K562 (cell line): ENCODE measurements around the gene DOK1. TPM values are rescaled to one million over a fixed set of nuclear protein-coding genes. Genes with fewer than 3 reads are reported as not detected.

Experiments
- ATF1 ChIP-seq, 2 experiments: fragments of 450-650 bp in 1 of 2; IDR thresholded peaks; 2 replicates each; pipeline ENCODE4 v1.6.1; 2016; ENCODE audit warnings: missing compliant biosample characterization in 1 of 2, missing genetic modification characterization in 1 of 2
- CEBPB ChIP-seq: fragments of 450-650 bp; IDR thresholded peaks from 2 replicates; pipeline ENCODE4 v1.6.1; 2016; ENCODE audit warnings: missing genetic modification characterization, missing compliant biosample characterization
- FOSL1 ChIP-seq: fragments of 200-800 bp; sonication (Bioruptor generic); conservative IDR thresholded peaks from 2 replicates; pipeline ENCODE4 v1.6.1; 2016; ENCODE audit warnings: missing genetic modification characterization, missing compliant biosample characterization
- ILF3 ChIP-seq: fragments of 450-650 bp; IDR thresholded peaks from 2 replicates; pipeline ENCODE4 v1.6.1; 2018; ENCODE audit warnings: antibody characterized with exemption, mild to moderate bottlenecking, moderate library complexity, borderline replicate concordance
- JUN ChIP-seq, 2 experiments: sonication (generic) in 1 of 2; formaldehyde crosslinking in 1 of 2; IDR thresholded peaks; 2 replicates each; pipeline versions ENCODE4 v1.6.1 to v1.8.0; 2012 to 2022; ENCODE audit warnings: borderline replicate concordance in 2 of 2, mild to moderate bottlenecking in 2 of 2, improper control_type of control experiment in 1 of 2, low read depth in 1 of 2, low read length in 1 of 2, missing genetic modification reagents in 1 of 2
- JUND ChIP-seq, 2 experiments: IDR thresholded peaks; 2 replicates in 1 of 2; 3 replicates in 1 of 2; pipeline ENCODE4 v1.6.1; 2011; ENCODE audit warnings: borderline replicate concordance in 2 of 2, low read depth in 2 of 2, low read length in 2 of 2, improper control_type of control experiment in 1 of 2, missing biosample characterization in 1 of 2, missing genetic modification characterization in 1 of 2, missing genetic modification reagents in 1 of 2
- MAZ ChIP-seq, 2 experiments: fragments of 450-650 bp in 1 of 2; sonication (generic) in 1 of 2; formaldehyde crosslinking; IDR thresholded peaks in 1 of 2; conservative IDR thresholded peaks in 1 of 2; 2 replicates each; pipeline versions ENCODE4 v1.4.0 to v1.5.0; 2020; ENCODE audit warnings: mild to moderate bottlenecking in 1 of 2, missing genetic modification reagents in 1 of 2
- MEIS2 ChIP-seq: fragments of 450-650 bp; IDR thresholded peaks from 2 replicates; pipeline ENCODE4 v1.6.1; 2014; ENCODE audit warnings: mild to moderate bottlenecking; ENCODE audit not compliant: partially characterized antibody
- MTA1 ChIP-seq: fragments of 450-650 bp; IDR thresholded peaks from 2 replicates; pipeline ENCODE4 v1.6.1; 2017; ENCODE audit warnings: borderline replicate concordance
- NCOA4 ChIP-seq: fragments of 450-650 bp; IDR thresholded peaks from 2 replicates; pipeline ENCODE4 v1.6.1; 2018; ENCODE audit warnings: mild to moderate bottlenecking; ENCODE audit not compliant: partially characterized antibody
- NELFE ChIP-seq: IDR thresholded peaks from 2 replicates; pipeline ENCODE4 v1.6.1; 2011; ENCODE audit warnings: mild to moderate bottlenecking; ENCODE audit not compliant: insufficient read depth, insufficient read length
- PHF20 ChIP-seq: fragments of 450-650 bp; IDR thresholded peaks from 2 replicates; pipeline ENCODE4 v1.6.1; 2018; ENCODE audit not compliant: partially characterized antibody
- RCOR1 ChIP-seq, 2 experiments: IDR thresholded peaks; 2 replicates each; pipeline ENCODE4 v1.6.1; 2012; ENCODE audit warnings: low read depth in 2 of 2, low read length in 2 of 2, borderline replicate concordance in 1 of 2, improper control_type of control experiment in 1 of 2
- TAF15 ChIP-seq: fragments of 200-400 bp; formaldehyde crosslinking; IDR thresholded peaks from 2 replicates; pipeline ENCODE4 v1.6.1; 2017; ENCODE audit warnings: mild to moderate bottlenecking, low read depth, low read length, moderate library complexity
- TEAD4 ChIP-seq, 2 experiments: sonication (generic) in 1 of 2; formaldehyde crosslinking in 1 of 2; IDR thresholded peaks; 2 replicates each; pipeline versions ENCODE4 v1.6.1 to v1.8.0; 2012 to 2022; ENCODE audit warnings: borderline replicate concordance in 1 of 2, inconsistent platforms in 1 of 2, low read length in 1 of 2, mild to moderate bottlenecking in 1 of 2, missing genetic modification reagents in 1 of 2
- polyA plus RNA-seq, 8 experiments: library from polyadenylated mRNA; depleted of rRNA in 4 of 8; stranded (reverse) in 5 of 8; unstranded in 3 of 8; fragments of >200 nt; fragmentation: Nextera tagmentation in 2 of 8; fragmentation: Illumina TruSeq in 1 of 8; extraction: Ambion mirVana in 2 of 8; extraction: Trizol in 1 of 8; gene quantifications; 2 replicates each; pipeline versions ENCODE4 v1.2.1 to v1.2.3, GENCODE V29; 2011 to 2014; ENCODE audit warnings: inconsistent platforms in 1 of 8, missing spikeins in 1 of 8
- total RNA-seq, 7 experiments: library from RNA; depleted of rRNA in 6 of 7; stranded (reverse); fragments of >200 nt in 6 of 7; fragmentation: Illumina TruSeq in 2 of 7; extraction: Trizol in 2 of 7; gene quantifications; 2 replicates each; pipeline versions ENCODE4 v1.2.1 to v1.2.3, GENCODE V29; 2011 to 2021; ENCODE audit warnings: low replicate concordance in 1 of 7
- TF ChIP-seq, protein P1 (sequence below): fragments of 450-650 bp; conservative IDR thresholded peaks from 2 replicates; pipeline ENCODE4 v1.6.1; 2016; ENCODE audit warnings: missing genetic modification characterization, low read depth, mild to moderate bottlenecking, control low read depth, missing compliant biosample characterization
- TF ChIP-seq, protein P2 (sequence below): fragments of 450-650 bp; IDR thresholded peaks from 2 replicates; pipeline ENCODE4 v1.6.1; 2018; ENCODE audit not compliant: partially characterized antibody
- TF ChIP-seq, protein P3 (sequence below), 2 experiments: fragments of 450-650 bp in 1 of 2; sonication (generic) in 1 of 2; formaldehyde crosslinking in 1 of 2; IDR thresholded peaks in 1 of 2; conservative IDR thresholded peaks in 1 of 2; 2 replicates each; pipeline versions ENCODE4 v1.6.1 to v1.8.1; 2016 to 2023; ENCODE audit warnings: mild to moderate bottlenecking in 2 of 2, moderate library complexity in 2 of 2, inconsistent platforms in 1 of 2, missing genetic modification reagents in 1 of 2

DOK1 gene
- total and polyA plus RNA-seq, 9 of the 15 experiments (the other 6 are each of a cell fraction or from before 2014, with no cell fraction given) = 0.59 to 36.4 (median 16.1) TPM

DNA sequence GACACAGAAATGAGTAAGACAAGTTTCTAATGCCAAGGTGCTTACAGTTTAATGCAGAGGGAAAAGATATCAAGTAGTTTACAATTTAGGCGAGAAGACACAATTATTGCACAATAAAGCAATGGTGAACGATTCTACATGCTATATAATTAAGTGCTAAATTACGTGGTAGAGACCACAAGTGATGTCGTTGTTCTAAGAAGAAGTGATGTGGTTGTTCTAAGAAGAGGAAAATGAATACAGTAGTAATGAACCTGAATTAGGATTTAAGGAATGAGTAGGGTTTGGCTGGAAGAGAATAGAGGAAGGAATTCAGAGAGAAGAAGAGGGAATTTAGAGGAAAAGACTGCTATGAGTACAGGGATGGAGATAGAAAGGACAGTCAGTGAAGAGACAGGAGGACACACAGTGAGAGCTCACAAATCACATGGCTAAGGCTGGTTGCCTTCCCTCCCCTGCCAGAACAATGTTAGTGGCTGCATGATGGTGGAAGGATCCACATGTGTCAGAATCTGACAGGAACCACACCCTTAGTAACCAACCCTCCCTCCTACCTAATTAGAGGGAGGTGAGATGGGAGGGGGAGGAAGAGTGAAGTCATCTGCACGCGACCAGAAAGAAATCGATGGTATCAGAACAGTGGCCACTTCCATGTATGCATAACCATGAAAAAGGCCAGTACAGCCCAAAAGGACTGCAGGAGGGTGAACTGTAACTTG is 48.9 kb downstream of the DOK1 start (continued):
- TF ChIP-seq NELFE (no peak), FOSL1 (tag) (peak; percentile 46), ATF1 (CRISPR knock-in tag; IDR thresholded peaks at IDR 0.05) (peak; percentile 63; the same call in 1 of the 2 replicates), ATF1 (tag; IDR thresholded peaks at IDR 0.05) (peak; percentile 90), JUN (IDR thresholded peaks at IDR 0.05; ENCODE audit: borderline replicate concordance, low read depth, low read length) (0 out of 2 replicates have a peak, but pooled peaks have one; percentile 44), JUN (CRISPR knock-in tag; IDR thresholded peaks at IDR 0.05; ENCODE audit: borderline replicate concordance) (no peak), CEBPB (tag) (peak; percentile 89), MAZ (CRISPR knock-in tag; conservative IDR thresholded peaks at IDR 0.05 in 1 of 2, IDR thresholded peaks at IDR 0.05 in 1 of 2) (peak; percentile 57; a peak in 2 of 4 replicates), TAF15 (no peak), MTA1 (peak; percentile 88), RCOR1 (IDR thresholded peaks at IDR 0.05; ENCODE audit: borderline replicate concordance in 1 of 2, low read depth in 2 of 2, low read length in 2 of 2) (peak in 1 of 2 experiments; percentile 30; a peak in 1 of 4 replicates), NCOA4 (no peak), ILF3 (no peak), PHF20 (peak; percentile 68), JUND (IDR thresholded peaks at IDR 0.05; ENCODE audit: borderline replicate concordance, low read depth, low read length) (peak; percentile 79), JUND (tag; IDR thresholded peaks at IDR 0.05; ENCODE audit: borderline replicate concordance, low read depth, low read length) (peak; percentile 85; the same call in 2 of the 3 replicates), MEIS2 (peak; percentile 48), TEAD4 (IDR thresholded peaks at IDR 0.05; ENCODE audit: low read length) (0 out of 2 replicates have a peak, but pooled peaks have one; percentile 8), TEAD4 (CRISPR knock-in tag; IDR thresholded peaks at IDR 0.05; ENCODE audit: borderline replicate concordance) (no peak)
- TF ChIP-seq, protein P1, sequence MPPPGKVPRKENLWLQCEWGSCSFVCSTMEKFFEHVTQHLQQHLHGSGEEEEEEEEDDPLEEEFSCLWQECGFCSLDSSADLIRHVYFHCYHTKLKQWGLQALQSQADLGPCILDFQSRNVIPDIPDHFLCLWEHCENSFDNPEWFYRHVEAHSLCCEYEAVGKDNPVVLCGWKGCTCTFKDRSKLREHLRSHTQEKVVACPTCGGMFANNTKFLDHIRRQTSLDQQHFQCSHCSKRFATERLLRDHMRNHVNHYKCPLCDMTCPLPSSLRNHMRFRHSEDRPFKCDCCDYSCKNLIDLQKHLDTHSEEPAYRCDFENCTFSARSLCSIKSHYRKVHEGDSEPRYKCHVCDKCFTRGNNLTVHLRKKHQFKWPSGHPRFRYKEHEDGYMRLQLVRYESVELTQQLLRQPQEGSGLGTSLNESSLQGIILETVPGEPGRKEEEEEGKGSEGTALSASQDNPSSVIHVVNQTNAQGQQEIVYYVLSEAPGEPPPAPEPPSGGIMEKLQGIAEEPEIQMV (tag) = no peak
- TF ChIP-seq, protein P2, sequence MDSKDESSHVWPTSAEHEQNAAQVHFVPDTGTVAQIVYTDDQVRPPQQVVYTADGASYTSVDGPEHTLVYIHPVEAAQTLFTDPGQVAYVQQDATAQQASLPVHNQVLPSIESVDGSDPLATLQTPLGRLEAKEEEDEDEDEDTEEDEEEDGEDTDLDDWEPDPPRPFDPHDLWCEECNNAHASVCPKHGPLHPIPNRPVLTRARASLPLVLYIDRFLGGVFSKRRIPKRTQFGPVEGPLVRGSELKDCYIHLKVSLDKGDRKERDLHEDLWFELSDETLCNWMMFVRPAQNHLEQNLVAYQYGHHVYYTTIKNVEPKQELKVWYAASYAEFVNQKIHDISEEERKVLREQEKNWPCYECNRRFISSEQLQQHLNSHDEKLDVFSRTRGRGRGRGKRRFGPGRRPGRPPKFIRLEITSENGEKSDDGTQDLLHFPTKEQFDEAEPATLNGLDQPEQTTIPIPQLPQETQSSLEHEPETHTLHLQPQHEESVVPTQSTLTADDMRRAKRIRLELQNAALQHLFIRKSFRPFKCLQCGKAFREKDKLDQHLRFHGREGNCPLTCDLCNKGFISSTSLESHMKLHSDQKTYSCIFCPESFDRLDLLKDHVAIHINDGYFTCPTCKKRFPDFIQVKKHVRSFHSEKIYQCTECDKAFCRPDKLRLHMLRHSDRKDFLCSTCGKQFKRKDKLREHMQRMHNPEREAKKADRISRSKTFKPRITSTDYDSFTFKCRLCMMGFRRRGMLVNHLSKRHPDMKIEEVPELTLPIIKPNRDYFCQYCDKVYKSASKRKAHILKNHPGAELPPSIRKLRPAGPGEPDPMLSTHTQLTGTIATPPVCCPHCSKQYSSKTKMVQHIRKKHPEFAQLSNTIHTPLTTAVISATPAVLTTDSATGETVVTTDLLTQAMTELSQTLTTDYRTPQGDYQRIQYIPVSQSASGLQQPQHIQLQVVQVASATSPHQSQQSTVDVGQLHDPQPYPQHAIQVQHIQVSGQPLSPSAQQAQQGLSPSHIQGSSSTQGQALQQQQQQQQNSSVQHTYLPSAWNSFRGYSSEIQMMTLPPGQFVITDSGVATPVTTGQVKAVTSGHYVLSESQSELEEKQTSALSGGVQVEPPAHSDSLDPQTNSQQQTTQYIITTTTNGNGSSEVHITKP = peak; percentile 30
- TF ChIP-seq, protein P3, sequence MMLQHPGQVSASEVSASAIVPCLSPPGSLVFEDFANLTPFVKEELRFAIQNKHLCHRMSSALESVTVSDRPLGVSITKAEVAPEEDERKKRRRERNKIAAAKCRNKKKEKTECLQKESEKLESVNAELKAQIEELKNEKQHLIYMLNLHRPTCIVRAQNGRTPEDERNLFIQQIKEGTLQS (IDR thresholded peaks at IDR 0.05) = peak; percentile 49
- TF ChIP-seq, protein P3 (CRISPR knock-in tag; conservative IDR thresholded peaks at IDR 0.05) = no peak
